ENCODE results near the gene FAM78A. TPM values are rescaled to one million over a fixed set of nuclear protein-coding genes. Genes with fewer than 3 reads are reported as not detected.

The FAM78A gene
- total RNA-seq, 6 donors from 2014 or later = 4.5 to 19.1 (median 9.3) TPM

DNA sequence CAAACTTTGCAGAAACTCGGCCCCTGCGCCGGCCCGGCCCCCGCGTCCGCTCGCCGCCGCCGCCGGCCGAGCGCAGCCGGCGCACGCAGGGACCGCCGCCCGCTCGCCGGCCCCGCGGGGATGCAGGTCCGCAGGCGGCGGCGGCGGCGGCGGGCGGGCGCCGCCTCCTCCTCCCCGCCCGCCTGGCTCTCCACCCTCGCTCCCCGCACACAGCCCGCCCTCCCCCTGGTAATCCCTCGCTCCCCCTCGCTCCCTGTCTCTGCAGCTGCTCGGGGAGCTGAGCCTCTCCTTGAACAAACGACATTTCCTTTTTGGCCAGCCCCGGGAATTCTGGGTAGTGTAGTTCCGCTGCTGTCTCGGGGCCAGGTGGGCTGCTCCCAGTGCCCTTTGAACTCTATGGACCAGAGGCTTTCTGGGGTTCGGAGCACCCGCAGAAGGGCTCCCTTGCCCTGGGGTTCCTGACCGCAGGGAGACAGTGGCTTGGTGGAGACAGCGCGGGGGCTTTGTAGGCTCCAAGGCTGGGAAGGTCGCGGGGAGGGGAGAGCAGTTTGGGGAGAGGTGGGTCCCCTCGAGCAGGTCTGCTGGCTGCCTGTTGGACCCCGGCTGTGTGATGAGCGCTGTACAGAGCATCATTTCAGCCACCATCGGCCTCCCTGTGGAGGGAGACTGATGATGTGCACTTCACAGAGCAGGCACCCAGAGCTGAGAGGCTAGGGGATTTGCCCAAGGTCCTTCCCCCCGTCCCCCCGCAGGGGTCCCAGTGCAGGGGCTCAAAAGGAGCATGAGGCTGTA lies 1.8 kb upstream of the FAM78A start:
- H3K27me3 ChIP-seq = peaks cover 0 to 15% (median 4%) of the 10 kb centered on the region in 4 donors
- ATAC-seq (ENCODE audit: low FRiP score in 2 of 2) (peak; percentile 59 to 80), DNase-seq (peak in 1 of 2 donors; percentile 86)
- WGBS, 2 donors = 11 to 53% methylated on average over 9 to 25 of the region's 59 CpGs
- H3K36me3 ChIP-seq = no peaks in the 10 kb centered on the region
- H3K4me3 ChIP-seq = peak overlapping the region; percentile 71 to 86 (median 81)
- no peak for TF ChIP-seq EP300 (IDR thresholded peaks at IDR 0.05)
- peak in 1 of 2 donors; percentile 52 for TF ChIP-seq POLR2AphosphoS5 (IDR thresholded peaks at IDR 0.05)
- peak in 1 of 4 donors; percentile 37 for TF ChIP-seq POLR2A (IDR thresholded peaks at IDR 0.05)
- peaks cover 17 to 56% (median 29%) of the 10 kb centered on the region in 4 donors for H3K4me1 ChIP-seq
- peak overlapping the region; percentile 87 to 93 (median 92) for H3K27ac ChIP-seq
- H3K9me3 ChIP-seq = no peaks in the 10 kb centered on the region

- TF ChIP-seq POLR2A (IDR thresholded peaks at IDR 0.05) = peak in 1 of 4 donors; percentile 15
- no peak for TF ChIP-seq POLR2AphosphoS5 (IDR thresholded peaks at IDR 0.05)
- TF ChIP-seq EP300 (IDR thresholded peaks at IDR 0.05) = no peak
- TF ChIP-seq, protein P1, sequence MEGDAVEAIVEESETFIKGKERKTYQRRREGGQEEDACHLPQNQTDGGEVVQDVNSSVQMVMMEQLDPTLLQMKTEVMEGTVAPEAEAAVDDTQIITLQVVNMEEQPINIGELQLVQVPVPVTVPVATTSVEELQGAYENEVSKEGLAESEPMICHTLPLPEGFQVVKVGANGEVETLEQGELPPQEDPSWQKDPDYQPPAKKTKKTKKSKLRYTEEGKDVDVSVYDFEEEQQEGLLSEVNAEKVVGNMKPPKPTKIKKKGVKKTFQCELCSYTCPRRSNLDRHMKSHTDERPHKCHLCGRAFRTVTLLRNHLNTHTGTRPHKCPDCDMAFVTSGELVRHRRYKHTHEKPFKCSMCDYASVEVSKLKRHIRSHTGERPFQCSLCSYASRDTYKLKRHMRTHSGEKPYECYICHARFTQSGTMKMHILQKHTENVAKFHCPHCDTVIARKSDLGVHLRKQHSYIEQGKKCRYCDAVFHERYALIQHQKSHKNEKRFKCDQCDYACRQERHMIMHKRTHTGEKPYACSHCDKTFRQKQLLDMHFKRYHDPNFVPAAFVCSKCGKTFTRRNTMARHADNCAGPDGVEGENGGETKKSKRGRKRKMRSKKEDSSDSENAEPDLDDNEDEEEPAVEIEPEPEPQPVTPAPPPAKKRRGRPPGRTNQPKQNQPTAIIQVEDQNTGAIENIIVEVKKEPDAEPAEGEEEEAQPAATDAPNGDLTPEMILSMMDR (IDR thresholded peaks at IDR 0.05) = peak in 1 of 6 experiments; percentile 12
- peaks cover 17 to 56% (median 28%) of the 10 kb centered on the region in 4 donors for H3K4me1 ChIP-seq
- H3K4me3 ChIP-seq = peak overlapping the region; percentile 71 to 86 (median 81)
- peaks cover 0 to 8% (median under 1%) of the 10 kb centered on the region in 4 donors for H3K27me3 ChIP-seq
- WGBS, 2 donors = 3% methylated on average over 19 of the region's 78 CpGs; no CpG with 5 or more reads in 1 of the 2 donors
- H3K36me3 ChIP-seq = no peaks in the 10 kb centered on the region
- no peaks in the 10 kb centered on the region for H3K9me3 ChIP-seq
- DNase-seq = peak in 1 of 2 donors; percentile 91
- ATAC-seq (ENCODE audit: low FRiP score in 2 of 2) = no peak
- peak overlapping the region; percentile 87 to 93 (median 92) for H3K27ac ChIP-seq
Observed at GRCh38 chr9:131277287-131277909, 1.1 kb upstream of the FAM78A start.

DNA sequence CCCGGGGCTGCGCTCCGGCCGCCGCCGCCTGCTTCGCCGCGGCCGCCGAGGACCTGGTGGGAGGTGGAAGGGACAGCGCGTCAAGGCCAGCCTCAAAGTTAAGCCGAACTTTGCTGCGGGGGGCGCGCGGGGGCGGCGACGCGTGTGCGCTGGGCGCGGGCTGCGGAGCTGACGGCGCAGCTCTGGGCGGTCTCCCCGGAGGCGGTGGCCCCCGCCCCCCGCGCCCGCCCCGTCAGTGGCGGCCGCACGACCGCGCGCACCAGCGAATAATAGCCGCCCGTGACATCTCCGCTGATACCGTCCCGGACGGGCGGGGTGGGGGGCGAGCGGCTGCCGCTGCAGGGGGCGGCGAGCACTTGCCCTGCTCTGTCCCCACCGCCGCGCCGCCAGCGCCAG lies 579 bp upstream of the FAM78A start:
- peak overlapping the region; percentile 87 to 93 (median 92) for H3K27ac ChIP-seq
- no peaks in the 10 kb centered on the region for H3K36me3 ChIP-seq
- peak overlapping the region; percentile 71 to 86 (median 81) for H3K4me3 ChIP-seq
- WGBS, 2 donors = 1% methylated on average over 21 of the region's 60 CpGs; no CpG with 5 or more reads in 1 of the 2 donors
- no peak for DNase-seq
- H3K27me3 ChIP-seq = peaks cover 0 to 4% (median 0%) of the 10 kb centered on the region in 4 donors
- no peaks in the 10 kb centered on the region for H3K9me3 ChIP-seq
- ATAC-seq (ENCODE audit: low FRiP score in 2 of 2) = peak in 1 of 2 donors; percentile 9
- TF ChIP-seq POLR2A (IDR thresholded peaks at IDR 0.05) (no peak), POLR2AphosphoS5 (IDR thresholded peaks at IDR 0.05) (no peak), EP300 (IDR thresholded peaks at IDR 0.05) (no peak)
- TF ChIP-seq, protein P1 (IDR thresholded peaks at IDR 0.05) = no peak
- peaks cover 22 to 59% (median 32%) of the 10 kb centered on the region in 4 donors for H3K4me1 ChIP-seq

DNA sequence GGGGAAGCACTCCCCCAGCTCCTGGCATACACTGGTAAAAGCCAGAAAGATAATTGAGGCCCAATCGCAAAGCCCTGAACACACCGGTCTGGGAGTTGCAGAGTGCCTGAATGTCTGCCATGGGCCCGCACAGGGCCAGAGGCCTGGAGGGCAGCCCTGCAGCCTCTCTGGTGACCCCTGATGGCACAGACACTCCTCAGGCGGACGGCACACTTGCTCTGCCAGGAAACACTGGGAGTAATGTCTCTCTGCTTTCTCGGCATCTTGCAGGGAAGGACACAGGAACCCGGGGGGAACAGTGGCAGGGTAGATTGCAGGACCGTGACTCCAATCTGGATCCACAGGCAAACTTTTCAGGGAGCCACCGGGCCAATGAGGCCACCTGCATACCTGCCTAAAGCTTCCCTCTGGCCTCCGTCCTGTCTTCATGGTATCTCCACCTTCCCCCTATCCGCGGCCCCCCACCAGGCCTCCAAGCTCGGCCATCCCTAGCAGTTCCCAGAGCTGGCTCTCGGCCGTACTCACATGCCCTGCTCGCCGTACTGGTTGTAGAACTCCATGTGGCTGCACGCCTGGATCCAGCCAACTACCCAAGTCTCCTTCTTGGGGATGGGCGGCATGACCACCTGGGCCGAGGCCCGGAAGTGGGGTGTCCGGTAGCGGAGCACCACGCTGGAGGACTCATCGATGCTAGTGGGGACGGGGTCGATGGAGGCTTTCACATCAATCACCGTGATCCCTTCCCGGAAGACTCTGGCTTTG lies 797 bp downstream of the FAM78A start:
- Histone ChIP-seq H3K4me3 (peak overlapping the region; percentile 22 to 86 (median 81)), H3K4me1 (peaks cover 33 to 72% (median 43%) of the 10 kb centered on the region in 4 donors), H3K27me3 (no peaks in the 10 kb centered on the region), H3K27ac (peak overlapping the region; percentile 87 to 93 (median 92)), H3K9me3 (no peaks in the 10 kb centered on the region), H3K36me3 (no peaks in the 10 kb centered on the region)
- 44 to 68% methylated on average over 21 to 22 of the region's 29 CpGs for WGBS, 2 donors
- ATAC-seq (ENCODE audit: low FRiP score in 2 of 2) (peak in 1 of 2 donors; percentile 30), DNase-seq (peak; percentile 52 to 59)
- no peak for TF ChIP-seq EP300 (IDR thresholded peaks at IDR 0.05)
- TF ChIP-seq, protein P1 (IDR thresholded peaks at IDR 0.05) = peak in 1 of 6 experiments; percentile 32
- TF ChIP-seq POLR2A (IDR thresholded peaks at IDR 0.05) = no peak
- TF ChIP-seq POLR2AphosphoS5 (IDR thresholded peaks at IDR 0.05) = no peak
